ENCODE results near the gene NKIRAS2.
"Not testable (repeated sequence)": the region's sequence is repeated elsewhere in the genome, so short reads cannot be mapped to it uniquely, and the experiment has no call there.

Gene NKIRAS2

GRCh38 chr17:42017866-42018200 lies 2.1 kb upstream of the NKIRAS2 start:
- peak; percentile 51 for DNase-seq (ENCODE audit: low spot score)
- no peak for TF ChIP-seq CTCF (IDR thresholded peaks at IDR 0.05; ENCODE audit: borderline replicate concordance, control extremely low read depth, extremely low read depth, insufficient read depth, missing control alignments)
- in situ Hi-C loops (cut with MboI; ENCODE audit: low sequenced_read_pairs, unreplicated experiment) = no loop called here

GRCh38 chr17:42018339-42018738 lies 1.6 kb upstream of the NKIRAS2 start:
- TF ChIP-seq CTCF (IDR thresholded peaks at IDR 0.05; ENCODE audit: borderline replicate concordance, control extremely low read depth, extremely low read depth, insufficient read depth, missing control alignments) = no peak
- DNase-seq (ENCODE audit: low spot score) = no peak
- in situ Hi-C loops (cut with MboI; ENCODE audit: low sequenced_read_pairs, unreplicated experiment) = no loop called here

- in situ Hi-C loops (cut with MboI; ENCODE audit: low sequenced_read_pairs, unreplicated experiment) = no loop called here
- no peak for DNase-seq (ENCODE audit: low spot score)
- no peak for TF ChIP-seq CTCF (IDR thresholded peaks at IDR 0.05; ENCODE audit: borderline replicate concordance, control extremely low read depth, extremely low read depth, insufficient read depth, missing control alignments)
Measured at GRCh38 chr17:42018988-42019387, 902 bp upstream of the NKIRAS2 start.

- in situ Hi-C loops (cut with MboI; ENCODE audit: low sequenced_read_pairs, unreplicated experiment) = loop anchor here (10.0 kb wide), 1 partner anchor 84 kb away; no protein-coding TSS in a partner anchor
- DNase-seq (ENCODE audit: low spot score) = not testable (repeated sequence)
Measured at GRCh38 chr17:42020845-42021244, 955 bp downstream of the NKIRAS2 start.

GRCh38 chr17:42023524-42024349 lies 3.8 kb downstream of the NKIRAS2 start:
- no peak for DNase-seq (ENCODE audit: low spot score)
- in situ Hi-C loops (cut with MboI; ENCODE audit: low sequenced_read_pairs, unreplicated experiment) = loop anchor here (10.0 kb wide), 1 partner anchor 81 kb away; no protein-coding TSS in a partner anchor
- TF ChIP-seq CTCF (IDR thresholded peaks at IDR 0.05; ENCODE audit: borderline replicate concordance, control extremely low read depth, extremely low read depth, insufficient read depth, missing control alignments) = no peak

GRCh38 chr17:42025191-42025579 lies 5.3 kb downstream of the NKIRAS2 start:
- in situ Hi-C loops (cut with MboI; ENCODE audit: low sequenced_read_pairs, unreplicated experiment) = loop anchor here (10.0 kb wide), 1 partner anchor 80 kb away; no protein-coding TSS in a partner anchor
- no peak for TF ChIP-seq CTCF (IDR thresholded peaks at IDR 0.05; ENCODE audit: borderline replicate concordance, control extremely low read depth, extremely low read depth, insufficient read depth, missing control alignments)
- DNase-seq (ENCODE audit: low spot score) = no peak

GRCh38 chr17:42025936-42026335 lies 6.0 kb downstream of the NKIRAS2 start:
- DNase-seq (ENCODE audit: low spot score) = no peak
- in situ Hi-C loops (cut with MboI; ENCODE audit: low sequenced_read_pairs, unreplicated experiment) = loop anchor here (10.0 kb wide), 1 partner anchor 79 kb away; no protein-coding TSS in a partner anchor
- no peak for TF ChIP-seq CTCF (IDR thresholded peaks at IDR 0.05; ENCODE audit: borderline replicate concordance, control extremely low read depth, extremely low read depth, insufficient read depth, missing control alignments)

Measured in GM13976 (cell line).